Measurements from ENCODE around the gene PAPOLA.

DNA sequence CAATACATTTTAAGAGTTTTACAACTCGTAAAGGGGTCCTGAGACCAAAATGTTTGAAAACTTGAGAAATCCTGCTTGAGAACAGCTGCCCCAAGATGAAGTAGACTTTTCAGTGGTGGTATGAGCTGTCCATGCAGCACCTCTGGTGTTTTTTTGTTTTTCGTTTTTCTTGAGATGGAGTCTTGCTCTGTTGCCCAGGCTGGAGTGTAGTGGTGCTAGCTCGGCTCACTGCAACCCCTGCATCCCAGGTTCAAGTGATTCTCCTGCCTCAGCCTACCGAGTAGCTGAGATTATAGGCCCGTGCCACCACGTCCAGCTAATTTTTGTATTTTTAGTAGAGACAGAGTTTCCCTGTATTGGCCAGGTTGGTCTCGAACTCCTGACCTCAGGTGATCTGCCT, 5.5 kb downstream of the PAPOLA start:
- TF ChIP-seq, protein P1, sequence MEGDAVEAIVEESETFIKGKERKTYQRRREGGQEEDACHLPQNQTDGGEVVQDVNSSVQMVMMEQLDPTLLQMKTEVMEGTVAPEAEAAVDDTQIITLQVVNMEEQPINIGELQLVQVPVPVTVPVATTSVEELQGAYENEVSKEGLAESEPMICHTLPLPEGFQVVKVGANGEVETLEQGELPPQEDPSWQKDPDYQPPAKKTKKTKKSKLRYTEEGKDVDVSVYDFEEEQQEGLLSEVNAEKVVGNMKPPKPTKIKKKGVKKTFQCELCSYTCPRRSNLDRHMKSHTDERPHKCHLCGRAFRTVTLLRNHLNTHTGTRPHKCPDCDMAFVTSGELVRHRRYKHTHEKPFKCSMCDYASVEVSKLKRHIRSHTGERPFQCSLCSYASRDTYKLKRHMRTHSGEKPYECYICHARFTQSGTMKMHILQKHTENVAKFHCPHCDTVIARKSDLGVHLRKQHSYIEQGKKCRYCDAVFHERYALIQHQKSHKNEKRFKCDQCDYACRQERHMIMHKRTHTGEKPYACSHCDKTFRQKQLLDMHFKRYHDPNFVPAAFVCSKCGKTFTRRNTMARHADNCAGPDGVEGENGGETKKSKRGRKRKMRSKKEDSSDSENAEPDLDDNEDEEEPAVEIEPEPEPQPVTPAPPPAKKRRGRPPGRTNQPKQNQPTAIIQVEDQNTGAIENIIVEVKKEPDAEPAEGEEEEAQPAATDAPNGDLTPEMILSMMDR (IDR thresholded peaks at IDR 0.05; ENCODE audit: low read depth, low read length) = no peak
- TF ChIP-seq EZH2phosphoT487 (IDR thresholded peaks at IDR 0.05; ENCODE audit: low read depth) = no peak
